C4-2B (cell line): ENCODE data around the gene SLITRK1.

Source experiments
- ZFX ChIP-seq: fragments of 450-650 bp; IDR thresholded peaks from 2 replicates; pipeline ENCODE4 v1.6.1; 2017
- TF ChIP-seq, protein P1 (sequence below): fragments of 450-650 bp; conservative IDR thresholded peaks from 2 replicates; pipeline ENCODE4 v1.5.1; 2017; ENCODE audit warnings: mild to moderate bottlenecking

DNA sequence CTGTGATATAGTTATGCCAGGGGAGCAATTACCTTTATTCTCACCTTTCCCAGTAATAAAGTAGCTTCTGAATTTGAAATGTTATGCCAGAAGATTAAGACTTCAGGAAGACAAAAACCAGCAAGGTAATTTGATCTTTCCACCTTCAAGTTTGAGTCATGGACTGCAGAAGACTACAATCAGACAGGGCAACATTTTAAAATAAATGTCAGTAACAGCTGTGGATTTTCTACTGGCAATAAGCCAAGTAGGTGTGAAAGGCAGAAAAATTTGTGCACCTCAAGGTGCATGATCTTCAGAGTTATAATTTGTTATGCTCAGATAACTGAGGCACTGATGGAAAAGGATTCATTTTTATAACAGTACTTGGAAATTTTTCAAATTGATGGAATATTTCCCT lies 54.9 kb downstream of the SLITRK1 start:
- TF ChIP-seq, protein P1, sequence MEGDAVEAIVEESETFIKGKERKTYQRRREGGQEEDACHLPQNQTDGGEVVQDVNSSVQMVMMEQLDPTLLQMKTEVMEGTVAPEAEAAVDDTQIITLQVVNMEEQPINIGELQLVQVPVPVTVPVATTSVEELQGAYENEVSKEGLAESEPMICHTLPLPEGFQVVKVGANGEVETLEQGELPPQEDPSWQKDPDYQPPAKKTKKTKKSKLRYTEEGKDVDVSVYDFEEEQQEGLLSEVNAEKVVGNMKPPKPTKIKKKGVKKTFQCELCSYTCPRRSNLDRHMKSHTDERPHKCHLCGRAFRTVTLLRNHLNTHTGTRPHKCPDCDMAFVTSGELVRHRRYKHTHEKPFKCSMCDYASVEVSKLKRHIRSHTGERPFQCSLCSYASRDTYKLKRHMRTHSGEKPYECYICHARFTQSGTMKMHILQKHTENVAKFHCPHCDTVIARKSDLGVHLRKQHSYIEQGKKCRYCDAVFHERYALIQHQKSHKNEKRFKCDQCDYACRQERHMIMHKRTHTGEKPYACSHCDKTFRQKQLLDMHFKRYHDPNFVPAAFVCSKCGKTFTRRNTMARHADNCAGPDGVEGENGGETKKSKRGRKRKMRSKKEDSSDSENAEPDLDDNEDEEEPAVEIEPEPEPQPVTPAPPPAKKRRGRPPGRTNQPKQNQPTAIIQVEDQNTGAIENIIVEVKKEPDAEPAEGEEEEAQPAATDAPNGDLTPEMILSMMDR: no peak
- no peak for TF ChIP-seq ZFX
